IMR-90 (cell line): Measurements from ENCODE around the gene TMCC3. TPM values are rescaled to one million over a fixed set of nuclear protein-coding genes. Genes with fewer than 3 reads are reported as not detected.

Experiments
- ATAC-seq: fragments of 200-7000 bp; cut with Tn5 transposase; 2 replicates; pipeline ENCODE4 v1.9.1; 2020; ENCODE audit warnings: low read depth, mild to moderate bottlenecking, moderate library complexity
- BruUV-seq: library from RNA; stranded (reverse); fragments of 400-500 nt; replicated peaks from 2 replicates; lab custom pipeline; 2021; lab: Mats Ljungman, UMichigan
- CTCF ChIA-PET: fragments of 300-600 bp; formaldehyde crosslinking; extraction: SDS; loops from one replicate; lab custom pipeline; 2021; ENCODE audit warnings: antibody characterized with exemption; lab: Yijun Ruan, JAX
- POLR2A ChIA-PET: fragments of 300-600 bp; sonication (Branson Sonifier 250); formaldehyde crosslinking; loops from one replicate; lab custom pipeline; 2022; ENCODE audit warnings: antibody characterized with exemption; ENCODE audit not compliant: unreplicated experiment; lab: Charles Lee
- DNase-seq: peaks from one replicate; pipeline ENCODE4 v3.0.0; 2013
- H2AFZ ChIP-seq: replicated peaks from 2 replicates; pipeline ENCODE3; 2013; ENCODE audit warnings: low read length, mild to moderate bottlenecking; ENCODE audit not compliant: poor library complexity
- H2AK5ac ChIP-seq: 2 replicates; pipeline ENCODE4 v1.6.1; 2013; ENCODE audit warnings: low read depth, low read length, inconsistent platforms
- H2AK9ac ChIP-seq: replicated peaks from 2 replicates; pipeline ENCODE3; 2013; ENCODE audit warnings: mild to moderate bottlenecking, low read depth, low read length, moderate library complexity; ENCODE audit not compliant: poor library complexity
- H2BK120ac ChIP-seq: 2 replicates; pipeline ENCODE4 v1.6.1; 2013; ENCODE audit warnings: low read depth, low read length, inconsistent platforms
- H2BK15ac ChIP-seq: 3 replicates; pipeline ENCODE4 v1.6.1; 2013; ENCODE audit warnings: low read depth, low read length, inconsistent platforms
- H2BK20ac ChIP-seq: 2 replicates; pipeline ENCODE4 v1.6.1; 2013; ENCODE audit warnings: low read depth, mild to moderate bottlenecking, inconsistent platforms, low read length, moderate library complexity
- H2BK5ac ChIP-seq: 2 replicates; pipeline ENCODE4 v1.6.1; 2013; ENCODE audit warnings: mild to moderate bottlenecking, low read depth, low read length, inconsistent platforms; ENCODE audit not compliant: poor library complexity, severe bottlenecking
- H3K14ac ChIP-seq: replicated peaks from 2 replicates; pipeline ENCODE4 v1.6.1; 2013; ENCODE audit warnings: low read depth, low read length, inconsistent platforms
- H3K18ac ChIP-seq: 2 replicates; pipeline ENCODE4 v1.6.1; 2013; ENCODE audit warnings: low read depth, low read length, control low read depth
- H3K23ac ChIP-seq: 2 replicates; pipeline ENCODE4 v1.6.1; 2013; ENCODE audit warnings: low read depth, low read length, inconsistent platforms
- H3K27ac ChIP-seq: 2 replicates; pipeline ENCODE4 v1.5.1; 2013; ENCODE audit warnings: mild to moderate bottlenecking, control low read depth, low read length; ENCODE audit not compliant: insufficient read depth
- H3K27me3 ChIP-seq: 2 replicates; pipeline ENCODE4 v1.6.1; 2013; ENCODE audit warnings: low read length; ENCODE audit not compliant: control insufficient read depth, insufficient read depth
- H3K36me3 ChIP-seq: 2 replicates; pipeline ENCODE4 v1.6.1; 2013; ENCODE audit warnings: low read length, mixed read lengths; ENCODE audit not compliant: control insufficient read depth, insufficient read depth
- H3K4ac ChIP-seq: 2 replicates; pipeline ENCODE4 v1.6.1; 2013; ENCODE audit warnings: low read depth, low read length, inconsistent platforms
- H3K4me1 ChIP-seq: 2 replicates; pipeline ENCODE4 v1.6.1; 2013; ENCODE audit warnings: low read length, mixed read lengths; ENCODE audit not compliant: control insufficient read depth, insufficient read depth
- H3K4me2 ChIP-seq: 2 replicates; pipeline ENCODE4 v1.6.1; 2013; ENCODE audit warnings: low read depth, mild to moderate bottlenecking, control low read depth, low read length, moderate library complexity
- H3K4me3 ChIP-seq: 2 replicates; pipeline ENCODE4 v1.5.1; 2013; ENCODE audit warnings: low read depth, mild to moderate bottlenecking, control low read depth, low read length, moderate library complexity; ENCODE audit not compliant: insufficient read depth
- H3K56ac ChIP-seq: 2 replicates; pipeline ENCODE4 v1.6.1; 2013; ENCODE audit warnings: low read length, inconsistent platforms; ENCODE audit not compliant: insufficient read depth; ENCODE audit errors: extremely low read depth
- H3K79me1 ChIP-seq, 2 experiments: 2 replicates each; pipeline ENCODE4 v1.6.1; 2013; ENCODE audit warnings: low read length in 2 of 2, inconsistent platforms in 1 of 2, low read depth in 1 of 2
- H3K9ac ChIP-seq: 2 replicates; pipeline ENCODE4 v1.6.1; 2013; ENCODE audit warnings: low read depth, low read length, control low read depth
- H3K9me1 ChIP-seq: 2 replicates; pipeline ENCODE4 v1.6.1; 2013; ENCODE audit warnings: low read length, inconsistent platforms; ENCODE audit not compliant: insufficient read depth
- H3K9me3 ChIP-seq: 2 replicates; pipeline ENCODE4 v1.6.1; 2013; ENCODE audit warnings: low read length; ENCODE audit not compliant: control insufficient read depth, insufficient read depth
- H4K20me1 ChIP-seq: 2 replicates; pipeline ENCODE4 v1.6.1; 2013; ENCODE audit warnings: low read length, inconsistent platforms; ENCODE audit not compliant: insufficient read depth
- H4K5ac ChIP-seq: 2 replicates; pipeline ENCODE4 v1.6.1; 2013; ENCODE audit warnings: mild to moderate bottlenecking, low read depth, low read length, control low read depth
- H4K8ac ChIP-seq, 2 experiments: 2 replicates each; pipeline ENCODE4 v1.6.1; 2013; ENCODE audit warnings: low read depth in 2 of 2, low read length in 2 of 2, control low read depth in 1 of 2, inconsistent platforms in 1 of 2
- H4K91ac ChIP-seq: 2 replicates; pipeline ENCODE4 v1.6.1; 2013; ENCODE audit warnings: low read depth, low read length, inconsistent platforms; ENCODE audit not compliant: insufficient read depth
- CEBPB ChIP-seq: IDR thresholded peaks from 2 replicates; pipeline ENCODE4 v1.6.1; 2012; ENCODE audit warnings: low read depth, low read length, improper control_type of control experiment
- FOS ChIP-seq: fragments of 150-350 bp; IDR thresholded peaks from 2 replicates; pipeline ENCODE4 v1.6.1; 2016; ENCODE audit warnings: low read depth, low read length
- MAFK ChIP-seq: IDR thresholded peaks from 2 replicates; pipeline ENCODE4 v1.6.1; 2012; ENCODE audit warnings: low read depth, low read length, improper control_type of control experiment
- NFE2L2 ChIP-seq: fragments of 150-350 bp; IDR thresholded peaks from 2 replicates; pipeline ENCODE4 v1.6.1; 2016; ENCODE audit warnings: low read depth, mild to moderate bottlenecking, low read length
- POLR2A ChIP-seq: IDR thresholded peaks from 2 replicates; pipeline ENCODE4 v1.6.1; 2012; ENCODE audit warnings: mild to moderate bottlenecking, low read depth, low read length
- WGBS, 2 experiments: methylation state at CpG; one replicate each; pipeline versions ENCODE4 v1.1.5 to v1.1.7; 2013; ENCODE audit warnings: missing lambda C conversion rate in 2 of 2; ENCODE audit not compliant: insufficient read length in 1 of 2; ENCODE audit errors: extremely low coverage in 2 of 2; 5-methylcytosine and 5-hydroxymethylcytosine counted together
- dilution Hi-C: fragments of 300-500 bp; cut with HindIII; formaldehyde crosslinking; loops from one replicate; pipeline ENCODE4 v1.14.3; 2018; ENCODE audit warnings: low sequenced_read_pairs; ENCODE audit not compliant: unreplicated experiment
- in situ Hi-C: fragments of 300-500 bp; cut with MboI; formaldehyde crosslinking; loops from 3 replicates; pipeline ENCODE4 v1.14.3; 2019; ENCODE audit warnings: low sequenced_read_pairs, inconsistent platforms, mixed read lengths
- intact Hi-C: fragments of 100-400 bp; cut with micrococcal nuclease; formaldehyde crosslinking; loops from 2 replicates; pipeline ENCODE4 v1.10.0; 2022
- polyA plus RNA-seq, 3 experiments: library from polyadenylated mRNA; depleted of rRNA; stranded (reverse); fragments of >200 nt; gene quantifications; 2 replicates each; pipeline ENCODE4 v1.2.3, GENCODE V29; 2012; ENCODE audit warnings: low replicate concordance in 1 of 3
- total RNA-seq: library from RNA; depleted of rRNA; stranded (reverse); fragments of >200 nt; gene quantifications from 2 replicates; pipeline ENCODE4 v1.2.3, GENCODE V29; 2012

Gene TMCC3
- total and polyA plus RNA-seq, 2 of the 4 experiments (the other 2 are of a cell fraction), result 0.14 to 0.36 TPM

DNA sequence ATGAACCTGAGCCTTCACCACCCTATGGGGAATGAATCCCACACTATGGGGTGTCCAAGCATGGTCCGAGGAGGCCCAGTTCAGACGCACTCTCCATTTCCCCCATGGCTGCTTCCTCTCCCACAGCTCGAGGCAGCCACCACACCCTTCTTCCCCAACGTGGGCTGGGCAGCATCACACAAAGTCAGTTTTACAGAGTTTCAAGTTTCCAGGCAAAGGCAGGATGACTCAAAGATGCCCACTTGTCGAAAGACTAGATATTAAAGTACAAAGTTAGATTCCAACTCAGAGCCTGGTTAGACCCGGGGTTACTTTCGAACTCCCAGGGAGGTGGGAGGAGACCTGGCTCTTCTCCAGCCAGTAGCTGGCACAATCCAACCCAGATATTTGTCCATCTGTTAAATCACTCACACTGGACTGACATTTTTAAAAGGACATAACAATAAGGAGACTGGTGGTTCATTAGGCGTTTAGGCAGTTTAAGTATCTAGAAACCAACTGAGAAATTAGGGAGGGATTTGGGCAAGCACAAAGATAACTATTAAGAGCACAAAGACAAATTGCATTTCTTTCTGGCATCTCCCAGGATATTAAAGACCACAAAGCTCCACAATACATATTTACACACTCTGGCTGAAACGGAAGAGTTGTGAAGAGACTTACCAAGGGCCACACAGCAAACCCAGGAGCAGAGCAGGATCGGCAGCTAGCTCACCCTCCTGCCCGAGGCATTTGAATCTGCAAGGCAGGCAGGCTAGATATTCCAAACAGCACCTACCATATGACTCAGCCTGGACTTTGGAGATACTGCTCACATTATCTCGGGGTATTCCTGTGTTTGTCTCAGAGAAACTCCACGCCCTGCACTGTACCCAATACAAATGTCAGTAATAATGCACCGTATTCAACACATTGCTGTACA, 34.8 kb downstream of the TMCC3 start (continued):
- TF ChIP-seq NFE2L2 (no peak), POLR2A (no peak)

- no TSS peak for BruUV-seq
- Histone ChIP-seq H3K27ac (no peak overlapping the region), H3K4me3 (no peak overlapping the region), H4K5ac (no peak overlapping the region), H3K23ac (no peak overlapping the region), H4K91ac (no peak overlapping the region), H4K8ac (no peak overlapping the region), H3K4ac (no peak overlapping the region), H2BK5ac (no peak overlapping the region), H3K9me1 (no peaks in the 10 kb centered on the region), H2AFZ (no peak overlapping the region), H3K18ac (no peak overlapping the region), H3K27me3 (peaks cover 5% of the 10 kb centered on the region; the same call in 1 of the 2 replicates), H3K79me1 (no peaks in the 10 kb centered on the region), H3K36me3 (no peaks in the 10 kb centered on the region), H3K14ac (no peak overlapping the region), H2AK5ac (no peak overlapping the region), H2BK120ac (no peak overlapping the region), H3K4me1 (no peaks in the 10 kb centered on the region; the same call in 1 of the 2 replicates), H2AK9ac (no peak overlapping the region), H3K56ac (no peak overlapping the region), H3K9me3 (no peaks in the 10 kb centered on the region), H4K20me1 (no peaks in the 10 kb centered on the region), H2BK15ac (no peak overlapping the region), H2BK20ac (no peak overlapping the region), H3K4me2 (no peak overlapping the region), H3K9ac (no peak overlapping the region)
- dilution Hi-C loops (no loop called here), intact Hi-C loops (no loop called here), in situ Hi-C loops (no loop called here)
- no peak for TF ChIP-seq MAFK
- no peak for TF ChIP-seq NFE2L2
- TF ChIP-seq CEBPB, result no peak
- TF ChIP-seq FOS, result no peak
- WGBS, 2 experiments, result no CpG with 5 or more reads among the region's 3 CpGs
- POLR2A ChIA-PET, result no interaction called here
- ATAC-seq (no peak), DNase-seq (no peak)
- CTCF ChIA-PET, result no interaction called here
These were observed 36.1 kb downstream of the TMCC3 start for GRCh38 chr12:94614288-94614721.
